ENCODE data around the gene EEFSEC. TPM values are rescaled to one million over a fixed set of nuclear protein-coding genes. Genes with fewer than 3 reads are reported as not detected.
"Not testable (repeated sequence)": the region's sequence is repeated elsewhere in the genome, so short reads cannot be mapped to it uniquely, and the experiment has no call there.

Gene EEFSEC
- total RNA-seq, 1 donor from 2014 or later: 8.6 TPM

DNA sequence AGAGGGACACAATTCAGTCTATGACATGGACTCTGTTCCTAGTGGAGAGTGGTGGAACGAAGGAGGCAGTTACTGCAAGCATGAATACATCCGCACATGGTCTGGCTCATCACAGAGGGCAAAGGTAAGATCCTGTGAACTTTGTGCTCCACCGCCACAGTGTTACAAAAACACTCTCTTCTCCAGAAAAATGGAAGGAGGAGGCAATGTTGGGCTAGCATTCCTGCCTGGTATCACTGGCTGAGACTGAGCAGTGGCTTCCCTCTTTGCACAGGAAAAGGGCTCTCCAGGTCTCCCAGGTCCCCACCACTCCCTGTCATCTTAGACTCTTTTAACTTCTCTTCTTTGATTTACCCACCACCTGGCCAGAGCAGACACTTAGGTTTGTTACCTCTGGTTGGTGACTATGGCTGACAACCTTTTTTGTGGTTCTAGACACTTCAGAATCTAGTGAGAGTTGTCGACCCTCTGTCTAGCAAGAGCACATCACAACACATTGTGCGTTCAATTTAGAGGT, 1.5 kb upstream of the EEFSEC start:
- DNase-seq (ENCODE audit: low read depth): no peak

DNA sequence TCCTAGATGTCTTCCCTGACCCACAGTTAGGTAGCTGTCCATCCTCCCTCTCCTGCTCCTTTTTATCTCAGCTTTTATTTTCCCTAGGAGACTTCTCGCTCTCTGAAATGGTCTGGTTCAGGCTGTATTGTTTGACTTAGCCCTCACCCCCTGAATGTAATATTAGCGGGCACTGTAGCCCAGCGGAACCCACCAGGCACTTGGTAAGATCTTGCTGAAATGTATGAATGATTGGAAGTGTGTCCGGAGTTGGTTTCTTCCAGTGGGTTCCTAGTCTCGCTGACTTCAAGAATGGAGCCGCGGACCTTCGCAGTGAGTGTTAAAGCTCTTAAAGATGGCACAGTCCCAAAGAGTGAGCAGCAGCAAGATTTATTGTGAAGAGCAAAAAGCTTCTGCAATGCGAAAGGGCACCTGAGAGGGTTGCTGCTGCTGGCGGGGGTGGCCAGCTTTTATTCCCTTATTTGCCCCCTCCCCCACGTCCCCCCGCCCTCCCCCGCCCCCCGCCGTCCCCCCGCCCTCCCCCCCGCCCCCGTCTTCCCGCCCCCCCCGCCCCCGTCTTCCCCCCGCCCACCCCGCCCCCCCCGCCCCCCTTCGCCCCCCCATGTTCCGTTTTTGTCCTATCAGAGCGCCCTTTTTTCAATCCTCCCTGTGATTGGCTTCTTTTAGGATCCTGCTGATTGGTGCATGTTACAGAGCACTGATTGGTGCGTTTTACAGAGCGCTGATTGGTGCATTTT, 694 bp upstream of the EEFSEC start:
- no peak for DNase-seq (ENCODE audit: low read depth)

- not testable (repeated sequence) for DNase-seq (ENCODE audit: low read depth)
Measured at GRCh38 chr3:128154354-128154753, 1.1 kb downstream of the EEFSEC start.

- no peak for DNase-seq (ENCODE audit: low read depth)
Measured at GRCh38 chr3:128155616-128156360, 2.5 kb downstream of the EEFSEC start.

GRCh38 chr3:128160661-128161060, 7.4 kb downstream of the EEFSEC start:
- no peak for DNase-seq (ENCODE audit: low read depth)

DNA sequence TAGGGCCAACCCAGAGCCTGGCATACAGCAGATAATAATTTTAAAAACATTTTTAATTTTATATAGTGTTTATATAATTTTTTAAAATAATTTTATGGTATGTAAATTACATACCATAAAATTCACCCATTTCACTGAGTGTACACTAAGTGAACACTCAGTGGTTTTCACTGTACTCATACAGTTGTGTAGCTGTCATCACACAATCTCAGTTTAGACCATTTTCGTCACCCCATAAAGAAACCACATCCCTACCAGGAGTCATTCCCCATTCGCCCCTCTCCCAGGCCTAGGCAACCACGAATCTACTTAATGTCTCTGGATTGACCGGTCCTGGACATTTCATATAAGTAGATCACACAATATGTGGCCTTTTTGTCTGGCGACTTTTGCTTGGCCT, 10.2 kb downstream of the EEFSEC start:
- no peak for DNase-seq (ENCODE audit: low read depth)

- no peak for DNase-seq (ENCODE audit: low read depth)
Measured at GRCh38 chr3:128166971-128167453, 13.7 kb downstream of the EEFSEC start.

DNA sequence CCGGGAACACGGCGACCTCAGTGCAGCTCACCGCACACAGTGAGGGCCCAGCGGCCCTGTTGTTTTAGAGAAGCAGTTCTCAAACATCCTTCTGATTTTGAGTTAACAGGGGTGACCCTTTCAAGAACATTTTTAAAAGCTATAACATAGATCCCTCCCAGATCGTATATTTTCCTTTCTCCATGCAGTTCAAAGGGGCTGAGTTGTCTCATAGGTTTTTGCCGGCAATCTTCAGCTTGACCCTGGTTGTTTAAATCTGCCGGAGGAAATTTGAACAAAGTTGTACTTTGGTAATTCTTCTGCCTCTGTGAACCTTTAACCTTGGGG, 14.3 kb downstream of the EEFSEC start:
- DNase-seq (ENCODE audit: low read depth): no peak

DNA sequence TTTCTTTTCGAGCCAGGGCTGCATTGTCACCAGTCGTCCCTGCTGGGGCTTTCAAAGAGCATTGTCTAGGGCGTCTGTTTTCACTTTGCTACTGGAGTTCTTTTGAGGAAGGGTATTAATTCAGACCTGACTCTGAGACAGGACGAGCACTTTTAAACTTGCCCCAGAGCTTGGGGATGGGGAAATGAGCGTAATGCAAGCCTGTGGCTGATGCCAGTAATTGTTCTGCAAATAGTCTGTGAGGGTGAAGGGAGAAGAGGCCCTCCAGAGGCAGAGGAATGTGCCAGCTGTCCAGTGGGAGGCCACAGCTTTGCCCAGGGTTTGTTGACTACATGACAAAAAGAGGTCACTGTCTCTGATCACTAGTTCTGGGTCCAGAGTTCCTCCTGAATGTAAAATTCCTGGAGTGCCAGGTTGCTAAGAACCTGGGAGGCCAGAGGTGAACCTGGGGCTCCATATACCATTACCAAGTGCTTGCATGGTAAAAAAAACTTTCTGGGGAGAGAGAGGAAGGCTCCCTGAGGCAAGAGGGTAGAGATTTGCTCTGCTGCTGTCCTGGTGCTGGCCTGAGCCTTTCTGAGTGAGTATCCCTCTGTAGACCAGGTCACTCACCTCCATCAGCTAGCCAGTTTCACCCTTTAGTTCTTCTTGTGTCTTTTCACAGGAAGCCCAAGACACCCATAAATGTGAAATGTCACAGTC, 14.8 kb downstream of the EEFSEC start:
- peak; percentile 87 for DNase-seq (ENCODE audit: low read depth)

- no peak for DNase-seq (ENCODE audit: low read depth)
Measured at GRCh38 chr3:128168836-128169235, 15.6 kb downstream of the EEFSEC start.

DNA sequence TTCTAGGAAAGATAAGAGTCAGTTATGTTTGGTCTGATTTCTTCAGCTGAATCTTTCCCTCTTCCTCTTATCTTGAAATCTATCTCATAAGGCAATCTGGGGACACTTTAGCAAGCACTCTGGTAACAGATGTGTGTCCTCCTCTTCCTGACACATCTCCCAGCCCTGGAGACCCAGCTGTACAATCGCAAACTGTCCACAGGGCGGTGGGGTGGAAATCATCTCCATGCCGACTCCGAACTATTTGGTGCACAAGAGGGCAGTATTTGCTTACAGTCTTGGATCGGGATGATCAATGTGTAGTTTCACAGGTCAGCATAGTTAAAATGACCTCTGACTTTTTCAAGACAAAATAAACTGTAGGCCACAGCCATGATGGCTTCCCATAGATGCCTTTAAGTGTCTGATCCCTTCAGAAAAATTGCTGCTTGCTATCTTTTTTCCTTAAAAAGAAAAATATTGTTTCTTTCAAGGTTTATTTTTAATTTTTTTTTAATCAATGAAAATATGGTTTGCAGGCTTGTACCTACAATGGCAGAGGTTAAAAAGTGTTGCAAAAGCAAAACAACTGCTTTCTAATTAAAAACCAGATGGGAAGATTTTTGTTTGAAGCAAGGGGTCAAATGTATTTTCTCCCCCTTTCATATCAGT, 17.7 kb downstream of the EEFSEC start:
- DNase-seq (ENCODE audit: low read depth): peak; percentile 88

GRCh38 chr3:128173200-128173599, 19.9 kb downstream of the EEFSEC start:
- DNase-seq (ENCODE audit: low read depth): no peak

GRCh38 chr3:128173849-128174248, 20.6 kb downstream of the EEFSEC start:
- no peak for DNase-seq (ENCODE audit: low read depth)

DNA sequence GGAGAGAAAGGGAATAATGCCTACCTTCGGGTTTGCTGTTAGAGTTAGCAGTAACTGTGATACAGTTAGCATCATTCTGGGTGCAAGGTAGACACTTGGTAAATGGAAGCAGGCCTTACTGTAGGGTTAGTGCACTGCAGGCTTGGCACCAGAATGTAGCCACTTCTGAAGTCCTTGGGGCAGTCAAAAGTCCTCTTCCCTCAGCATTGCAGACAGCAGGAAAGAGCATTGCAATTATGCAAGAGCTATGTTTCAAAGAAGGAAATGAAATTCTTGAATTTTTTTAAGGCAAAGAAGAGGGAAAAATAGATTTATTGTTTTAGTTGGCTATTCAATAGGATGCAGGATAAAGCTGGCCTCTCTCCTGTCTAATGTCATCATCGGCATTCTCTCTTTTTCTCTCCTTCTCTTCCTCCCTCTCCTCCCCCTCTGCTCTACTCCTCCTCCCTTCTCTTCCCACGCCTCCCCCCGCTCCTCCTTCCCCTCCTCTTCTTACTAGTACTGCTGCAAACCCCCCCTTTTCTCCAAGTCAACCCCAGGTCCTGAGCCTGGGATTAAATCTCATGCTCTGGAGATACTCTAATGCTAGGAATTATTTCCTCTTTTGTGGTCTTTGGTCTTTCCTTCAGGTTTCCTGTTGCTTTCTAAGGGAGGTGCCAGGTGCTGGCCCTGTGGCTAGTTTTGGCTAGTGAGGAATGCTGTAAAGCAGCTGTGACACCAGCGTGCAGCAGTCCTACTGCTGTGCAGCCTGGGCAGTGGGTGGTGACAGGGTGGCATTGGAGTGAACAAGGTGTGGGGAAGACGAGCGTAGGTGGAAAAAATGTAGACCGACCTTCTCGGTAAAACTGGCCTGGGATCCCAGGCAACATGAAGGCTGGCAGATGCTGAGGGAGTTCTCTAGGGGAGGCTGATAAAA, 21.7 kb downstream of the EEFSEC start:
- DNase-seq (ENCODE audit: low read depth): no peak

DNA sequence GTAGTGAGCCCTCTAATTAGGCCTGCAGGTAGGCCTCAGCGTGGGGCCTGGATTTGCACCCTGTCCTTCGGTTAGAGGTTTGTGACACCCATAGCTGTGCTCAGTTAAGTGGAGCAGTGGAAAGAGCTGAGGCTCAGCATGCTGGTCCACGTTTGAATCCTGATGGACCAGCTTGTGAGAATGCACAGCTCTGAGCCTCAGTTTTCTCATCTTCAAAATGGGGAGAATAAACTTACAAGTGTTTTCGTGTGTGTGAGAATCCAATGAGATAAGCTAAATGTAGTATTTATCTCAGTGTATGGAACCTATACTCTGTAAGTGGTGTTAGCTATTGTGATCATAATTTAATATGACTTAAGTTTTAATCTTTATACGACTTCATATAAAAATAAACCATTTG, 22.5 kb downstream of the EEFSEC start:
- DNase-seq (ENCODE audit: low read depth): no peak

GRCh38 chr3:128176276-128176833, 23.1 kb downstream of the EEFSEC start:
- DNase-seq (ENCODE audit: low read depth): no peak

DNA sequence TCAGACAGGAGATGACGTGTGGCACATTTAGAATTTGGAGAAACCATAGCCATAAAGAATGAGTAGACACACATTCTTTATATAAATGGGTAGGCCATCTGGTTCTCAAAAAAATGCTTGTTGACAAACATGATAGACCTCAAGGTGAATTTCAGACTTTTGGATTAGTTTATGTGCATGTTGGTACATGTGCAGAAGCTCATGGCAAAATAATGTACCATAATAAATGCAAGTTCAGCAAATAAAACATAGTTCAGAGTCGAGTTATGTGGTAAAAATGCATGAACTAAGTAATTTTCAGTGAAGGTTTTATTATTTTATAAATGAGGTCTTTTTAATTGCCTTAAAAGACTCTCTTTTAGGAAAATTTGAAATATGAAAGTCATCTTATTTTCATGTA, 24.6 kb downstream of the EEFSEC start:
- DNase-seq (ENCODE audit: low read depth): no peak

- no peak for DNase-seq (ENCODE audit: low read depth)
Measured at GRCh38 chr3:128178782-128179483, 25.7 kb downstream of the EEFSEC start.

DNA sequence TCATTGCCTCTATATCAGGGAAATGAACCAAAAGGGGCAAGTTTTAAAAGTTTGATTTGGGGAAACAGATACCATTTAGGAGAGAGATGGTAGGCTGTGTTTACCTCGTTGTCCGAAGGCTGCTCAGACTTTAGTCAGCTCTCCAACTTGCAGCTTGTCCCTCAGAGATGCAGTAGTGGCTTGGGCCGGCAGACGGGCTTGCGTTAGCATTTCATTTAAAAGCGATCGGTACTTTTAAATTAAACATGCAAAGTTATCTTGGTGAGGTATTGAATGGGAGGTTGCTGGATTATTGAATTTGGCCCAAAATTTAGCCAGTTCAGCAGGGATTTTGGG, 26.2 kb downstream of the EEFSEC start:
- DNase-seq (ENCODE audit: low read depth): no peak

DNA sequence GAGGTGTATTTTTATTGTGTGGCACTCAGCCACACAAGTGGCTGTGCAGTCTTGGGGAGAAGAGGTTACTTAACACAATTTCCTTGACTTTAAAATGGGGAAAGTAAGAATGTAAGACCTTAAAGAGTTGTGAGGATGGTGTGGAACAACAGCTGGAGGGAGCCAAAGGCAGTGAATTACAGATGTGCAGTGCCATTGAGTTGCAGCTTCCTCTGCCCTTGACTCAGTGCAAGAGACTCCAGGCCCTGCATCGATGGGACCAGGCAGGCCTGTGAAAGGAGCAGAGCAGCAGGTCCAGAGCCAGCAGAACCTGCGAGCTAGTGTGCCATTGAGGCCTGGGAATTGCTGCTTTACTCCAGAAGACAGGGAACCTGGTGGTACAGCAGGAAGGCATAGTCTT, 27.2 kb downstream of the EEFSEC start:
- DNase-seq (ENCODE audit: low read depth): no peak

Data from myocyte (in vitro differentiated cells).